ENCODE measurements around the gene SETD9.
A peak's percentile ranks its signal among the peaks of the same experiment; 100 is the strongest.

The SETD9 gene

GRCh38 chr5:56909294-56910209 is at the start of gene SETD9:
SETD9 (plus strand) TSS chr5:56909596; CDS start chr5:56909646, 50 bp downstream.
- FAIRE-seq (no peak), DNase-seq (ENCODE audit: low spot score) (peak; percentile 99)

- no peak for FAIRE-seq
Observed at GRCh38 chr5:56861893-56862485, 47.4 kb upstream of the SETD9 start.

DNA sequence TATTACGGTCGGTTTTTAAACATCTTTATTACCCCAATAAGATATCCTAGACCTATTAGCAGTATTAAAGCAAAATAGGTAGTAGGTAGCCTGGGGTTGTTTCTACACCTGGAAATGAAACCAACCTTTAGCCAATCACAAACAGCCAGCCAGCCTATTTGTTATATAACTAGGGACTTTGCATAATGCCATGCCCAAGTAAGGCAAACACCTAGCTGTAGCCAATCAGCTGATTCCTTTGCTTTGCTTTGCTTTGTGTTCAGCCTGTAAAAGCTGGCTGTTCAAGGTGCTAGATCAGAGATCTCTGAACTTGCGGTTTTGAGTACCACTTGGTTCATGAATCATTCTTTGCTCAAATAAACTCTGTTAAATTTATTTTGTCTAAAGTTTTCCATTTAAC is 46.5 kb upstream of the SETD9 start:
- FAIRE-seq (no peak), DNase-seq (ENCODE audit: low spot score) (no peak)

More at GRCh38 chr5:56861893-56862485, 47.4 kb upstream of the SETD9 start:
- no peak for DNase-seq (ENCODE audit: low spot score)

- FAIRE-seq (no peak), DNase-seq (ENCODE audit: low spot score) (no peak)
Observed at GRCh38 chr5:56871777-56872176, 37.6 kb upstream of the SETD9 start.

- FAIRE-seq (no peak), DNase-seq (ENCODE audit: low spot score) (no peak)
Observed at GRCh38 chr5:56873056-56873455, 36.3 kb upstream of the SETD9 start.

DNA sequence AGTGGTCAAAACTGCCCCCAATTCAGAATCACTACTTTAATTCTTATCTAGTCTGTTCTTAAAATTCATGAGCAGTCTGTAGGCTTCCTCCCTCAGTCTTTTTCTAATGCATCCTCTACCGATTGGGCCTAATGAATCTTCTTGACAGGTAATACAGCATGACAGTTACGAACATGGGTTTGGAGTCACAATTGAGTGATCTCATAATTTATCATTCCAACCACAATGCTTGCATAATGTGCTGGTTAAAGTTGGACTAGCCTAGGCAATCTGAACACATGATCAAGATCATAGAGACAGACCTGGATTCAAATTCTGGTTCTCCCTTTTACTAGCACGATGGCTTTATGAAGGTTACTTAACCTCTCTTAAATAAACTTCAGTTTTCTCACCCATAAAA is 33.1 kb upstream of the SETD9 start:
- FAIRE-seq = no peak
- no peak for DNase-seq (ENCODE audit: low spot score)

- FAIRE-seq (no peak), DNase-seq (ENCODE audit: low spot score) (no peak)
Observed at GRCh38 chr5:56881571-56881970, 27.8 kb upstream of the SETD9 start.

- no peak for DNase-seq (ENCODE audit: low spot score)
- FAIRE-seq = no peak
Observed at GRCh38 chr5:56893251-56893951, 16.0 kb upstream of the SETD9 start.

GRCh38 chr5:56896763-56897162 is 12.6 kb upstream of the SETD9 start:
- FAIRE-seq (no peak), DNase-seq (ENCODE audit: low spot score) (no peak)

DNA sequence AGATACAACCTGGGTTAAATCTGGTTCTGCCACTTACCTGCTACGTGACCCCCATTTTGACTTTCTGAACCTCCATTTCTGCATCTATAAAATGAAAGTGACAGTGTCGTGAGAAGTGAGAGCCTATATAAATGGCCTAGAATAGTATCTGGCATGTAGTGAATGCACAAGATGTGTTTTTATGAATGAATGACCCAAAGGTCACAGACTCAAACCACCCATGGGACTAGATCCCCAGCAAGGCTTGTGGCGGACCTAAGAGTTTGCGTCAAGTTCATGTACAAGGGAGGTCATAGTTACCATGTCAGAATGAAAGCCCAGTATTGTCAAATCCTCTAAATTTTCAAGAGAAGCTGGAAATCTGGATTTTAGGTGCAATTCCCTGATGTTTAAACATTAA is 11.2 kb upstream of the SETD9 start:
- no peak for DNase-seq (ENCODE audit: low spot score)
- FAIRE-seq = no peak

DNA sequence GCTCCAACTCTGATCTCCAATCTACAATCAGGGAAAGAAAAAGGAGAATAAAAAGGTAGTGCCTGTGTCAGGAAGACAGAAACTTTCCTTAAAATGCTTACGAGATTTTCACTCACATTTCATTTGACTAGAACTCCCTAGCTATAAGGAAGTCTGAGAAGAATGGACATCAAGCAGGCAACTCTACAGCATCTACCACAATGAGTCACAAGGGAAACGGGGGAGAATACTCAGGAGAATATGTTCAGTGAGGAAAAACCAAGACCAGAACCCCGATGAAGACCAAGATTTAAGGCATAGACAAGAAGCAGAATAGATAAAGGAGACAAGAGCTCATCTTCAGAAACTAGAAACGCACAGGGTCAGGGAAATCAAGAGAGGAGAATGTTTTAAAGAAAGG is 9.0 kb upstream of the SETD9 start:
- peak; percentile 7 for DNase-seq (ENCODE audit: low spot score)
- FAIRE-seq = no peak

GRCh38 chr5:56900858-56901578 is 8.4 kb upstream of the SETD9 start:
- peak; percentile 53 for DNase-seq (ENCODE audit: low spot score)
- peak; percentile 20 for FAIRE-seq

DNA sequence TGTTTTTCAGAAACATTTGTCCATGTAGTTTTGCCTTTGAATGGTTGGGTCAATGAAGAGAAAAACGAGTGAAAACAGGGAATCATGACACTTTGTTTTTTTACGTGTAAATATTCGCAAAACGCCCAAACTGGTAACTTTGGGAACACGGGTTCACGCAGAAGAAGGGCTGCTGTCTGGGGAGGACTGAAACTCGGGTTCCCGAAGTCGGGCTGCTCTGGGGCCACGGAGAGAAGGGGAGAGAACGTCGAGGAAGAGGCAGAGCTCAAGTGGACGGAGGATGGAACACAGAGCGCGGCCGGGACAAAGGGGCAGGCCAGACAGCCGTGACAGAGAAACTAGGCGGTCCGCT is 478 bp upstream of the SETD9 start:
- FAIRE-seq = no peak
- peak; percentile 77 for DNase-seq (ENCODE audit: low spot score)

DNA sequence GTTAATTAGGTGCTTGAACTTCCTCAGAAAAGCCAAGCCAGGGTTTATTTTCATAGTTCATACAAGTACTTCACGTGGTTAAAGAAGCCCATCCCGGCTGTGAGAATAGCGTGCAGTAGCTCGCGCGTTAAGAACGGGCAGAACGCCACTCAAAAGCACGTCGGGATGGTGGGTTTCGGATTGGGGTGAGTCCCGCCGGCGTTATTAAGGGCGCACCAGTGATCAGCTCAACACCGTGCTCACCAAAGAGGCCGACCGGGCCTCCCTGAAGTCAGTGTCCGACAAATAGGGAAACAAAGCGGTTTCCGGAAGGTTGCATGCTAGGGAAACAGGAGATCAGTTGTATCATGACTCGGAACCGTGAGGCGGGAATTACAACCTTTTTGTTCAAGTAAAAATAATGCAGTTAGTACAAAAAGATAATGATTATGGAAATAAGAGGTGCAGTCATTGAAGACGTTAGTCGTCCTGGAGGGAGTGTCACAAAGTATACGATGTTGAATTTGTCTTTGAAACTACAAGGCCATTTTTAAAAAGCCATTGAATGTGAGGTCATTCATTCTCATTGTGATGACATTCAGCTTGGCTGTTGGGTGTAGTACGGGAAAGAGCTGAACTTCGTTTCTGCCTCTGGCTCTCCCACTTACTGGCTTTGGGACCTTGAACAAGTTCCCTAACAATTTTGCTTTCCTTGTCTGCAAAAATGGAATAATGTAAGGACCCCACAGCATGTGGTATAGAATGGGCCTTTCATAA is 992 bp downstream of the SETD9 start:
- no peak for FAIRE-seq
- peak; percentile 23 for DNase-seq (ENCODE audit: low spot score)

- FAIRE-seq (no peak), DNase-seq (ENCODE audit: low spot score) (no peak)
Observed at GRCh38 chr5:56913766-56914165, 4.4 kb downstream of the SETD9 start.

DNA sequence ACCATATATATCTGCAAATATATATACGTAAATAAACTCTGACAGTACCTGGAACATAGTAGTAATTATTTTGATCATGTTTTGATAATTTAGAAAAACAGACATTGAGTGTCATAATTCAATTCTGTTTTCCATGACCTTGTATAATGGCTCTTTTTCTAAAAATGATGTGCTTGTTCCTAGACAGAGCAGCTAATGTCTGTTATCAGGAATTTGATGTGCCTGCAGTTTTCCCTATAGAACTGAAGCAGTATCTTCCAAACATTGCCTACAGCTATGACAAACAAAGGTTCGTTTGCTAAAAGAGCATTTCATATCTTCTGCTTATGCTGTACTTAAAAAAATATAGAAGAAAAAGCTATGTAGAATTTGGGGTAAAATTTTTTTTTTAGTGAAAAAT is 5.3 kb downstream of the SETD9 start:
- FAIRE-seq = no peak
- no peak for DNase-seq (ENCODE audit: low spot score)

- no peak for DNase-seq (ENCODE audit: low spot score)
- FAIRE-seq = no peak
Observed at GRCh38 chr5:56917534-56917933, 8.1 kb downstream of the SETD9 start.

GRCh38 chr5:56918054-56918453 is 8.7 kb downstream of the SETD9 start:
- FAIRE-seq = no peak
- no peak for DNase-seq (ENCODE audit: low spot score)

GRCh38 chr5:56919942-56920662 is 10.7 kb downstream of the SETD9 start:
- no peak for FAIRE-seq

DNA sequence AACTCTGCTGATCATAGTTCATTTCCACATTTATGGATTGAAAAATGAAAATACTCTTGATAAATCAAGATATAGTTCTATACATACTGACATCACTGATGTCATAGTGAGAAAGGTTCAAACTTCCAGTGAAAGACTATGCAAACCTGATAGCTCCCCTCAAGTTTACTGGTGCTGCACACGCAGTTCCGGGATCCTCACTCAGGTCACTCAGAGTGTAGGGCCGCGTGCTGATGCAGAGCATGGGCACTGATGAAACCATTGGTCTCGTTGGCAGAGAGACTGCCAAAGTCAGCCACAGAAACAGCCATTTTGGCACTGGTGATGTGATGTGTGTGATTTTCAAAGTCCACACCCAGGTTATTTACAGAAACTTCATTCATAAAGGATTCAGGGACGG is 13.5 kb downstream of the SETD9 start:
- DNase-seq (ENCODE audit: low spot score) (no peak), FAIRE-seq (no peak)

More at GRCh38 chr5:56919942-56920662, 10.7 kb downstream of the SETD9 start:
- no peak for DNase-seq (ENCODE audit: low spot score)

All from urothelium cell line (cell line).